Peyer's patch (tissue), 4 donors: ENCODE measurements around the gene RAI14. TPM values are rescaled to one million over a fixed set of nuclear protein-coding genes. Genes with fewer than 3 reads are reported as not detected.

Experiments
- DNase-seq, 3 donors: peaks; one replicate each; pipeline ENCODE4 v3.0.0-alpha.2; 2017 to 2019
- H3K27ac ChIP-seq, 4 donors: fragments of 200-600 bp; sonication (generic); one replicate each; pipeline ENCODE4 v1.5.1; 2016 to 2019
- H3K27me3 ChIP-seq, 2 donors: fragments of 200-600 bp; sonication (generic); one replicate each; pipeline ENCODE4 v1.5.1; 2019
- H3K36me3 ChIP-seq, 3 donors: fragments of 200-600 bp; sonication (generic); one replicate each; pipeline ENCODE4 v1.5.1; 2016 to 2019
- H3K4me1 ChIP-seq, 4 donors: fragments of 200-600 bp; sonication (generic); one replicate each; pipeline ENCODE4 v1.5.1; 2016 to 2019
- H3K4me3 ChIP-seq, 4 donors: fragments of 200-600 bp; sonication (generic); 1 replicate in 3 of 4; 2 replicates in 1 of 4; pipeline ENCODE4 v1.5.1; 2016 to 2019; ENCODE audit warnings: mild to moderate bottlenecking in 1 of 4
- H3K9me3 ChIP-seq, 4 donors: fragments of 200-600 bp; sonication (generic); one replicate each; pipeline ENCODE4 v1.5.1; 2016 to 2019; ENCODE audit warnings: mild to moderate bottlenecking in 1 of 4
- CTCF ChIP-seq, 6 experiments: fragments of 450-650 bp in 4 of 6; fragments of 200-600 bp in 2 of 6; sonication (generic) in 1 of 6; IDR thresholded peaks; one replicate each; pipeline ENCODE4 v1.5.1; 2017 to 2019; ENCODE audit warnings: antibody characterized with exemption in 6 of 6, mild to moderate bottlenecking in 3 of 6, moderate library complexity in 1 of 6
- POLR2A ChIP-seq, 2 donors: fragments of 450-650 bp; IDR thresholded peaks; one replicate each; pipeline ENCODE4 v1.5.1; 2017; ENCODE audit warnings: antibody characterized with exemption in 2 of 2, mild to moderate bottlenecking in 2 of 2, moderate library complexity in 2 of 2
- total RNA-seq, 4 donors: library from RNA; depleted of rRNA; stranded (reverse); fragments of >200 nt; gene quantifications; one replicate each; pipeline ENCODE4 v1.1.0, GENCODE V29; 2016

The RAI14 gene
- total RNA-seq, 4 donors from 2014 or later = 5.0 to 182 (median 6.4) TPM

GRCh38 chr5:34611464-34612415 is 44.4 kb upstream of the RAI14 start:
- Histone ChIP-seq H3K27me3 (no peaks in the 10 kb centered on the region), H3K4me3 (no peak overlapping the region), H3K27ac (no peak overlapping the region), H3K9me3 (no peaks in the 10 kb centered on the region), H3K4me1 (peaks cover 0 to 12% (median 2%) of the 10 kb centered on the region in 4 donors), H3K36me3 (no peaks in the 10 kb centered on the region)
- DNase-seq = no peak
- TF ChIP-seq POLR2A (IDR thresholded peaks at IDR 0.05) (no peak), CTCF (IDR thresholded peaks at IDR 0.05) (no peak)

GRCh38 chr5:34616651-34617050 is 39.5 kb upstream of the RAI14 start:
- H3K27me3 ChIP-seq = no peaks in the 10 kb centered on the region
- no peaks in the 10 kb centered on the region for H3K36me3 ChIP-seq
- H3K4me3 ChIP-seq = no peak overlapping the region
- no peaks in the 10 kb centered on the region for H3K9me3 ChIP-seq
- no peak overlapping the region for H3K27ac ChIP-seq
- no peak for DNase-seq
- TF ChIP-seq CTCF (IDR thresholded peaks at IDR 0.05) = no peak
- no peak for TF ChIP-seq POLR2A (IDR thresholded peaks at IDR 0.05)
- H3K4me1 ChIP-seq = no peaks in the 10 kb centered on the region

- no peak for DNase-seq
- no peaks in the 10 kb centered on the region for H3K36me3 ChIP-seq
- no peaks in the 10 kb centered on the region for H3K4me1 ChIP-seq
- H3K9me3 ChIP-seq = no peaks in the 10 kb centered on the region
- TF ChIP-seq POLR2A (IDR thresholded peaks at IDR 0.05) = no peak
- no peak for TF ChIP-seq CTCF (IDR thresholded peaks at IDR 0.05)
- H3K27me3 ChIP-seq = no peaks in the 10 kb centered on the region
- H3K27ac ChIP-seq = no peak overlapping the region
- H3K4me3 ChIP-seq = no peak overlapping the region
These were observed 37.6 kb upstream of the RAI14 start for GRCh38 chr5:34618371-34619065.

- Histone ChIP-seq H3K4me3 (no peak overlapping the region), H3K4me1 (no peaks in the 10 kb centered on the region), H3K27ac (no peak overlapping the region), H3K27me3 (no peaks in the 10 kb centered on the region), H3K9me3 (no peaks in the 10 kb centered on the region), H3K36me3 (no peaks in the 10 kb centered on the region)
- TF ChIP-seq CTCF (IDR thresholded peaks at IDR 0.05) = no peak
- no peak for TF ChIP-seq POLR2A (IDR thresholded peaks at IDR 0.05)
- DNase-seq = no peak
These were observed 35.9 kb upstream of the RAI14 start for GRCh38 chr5:34620185-34620584.

GRCh38 chr5:34621277-34622097 is 34.6 kb upstream of the RAI14 start:
- Histone ChIP-seq H3K9me3 (no peaks in the 10 kb centered on the region), H3K27ac (peak overlapping the region in 1 of 4 donors; percentile 25), H3K4me1 (no peaks in the 10 kb centered on the region), H3K27me3 (no peaks in the 10 kb centered on the region), H3K36me3 (no peaks in the 10 kb centered on the region), H3K4me3 (no peak overlapping the region)
- no peak for TF ChIP-seq POLR2A (IDR thresholded peaks at IDR 0.05)
- TF ChIP-seq CTCF (IDR thresholded peaks at IDR 0.05) = no peak
- DNase-seq = no peak
